ENCODE data around the gene POMT1. TPM values are rescaled to one million over a fixed set of nuclear protein-coding genes. Genes with fewer than 3 reads are reported as not detected.

POMT1 gene
- total RNA-seq, 1 experiment from 2014 or later = 39.6 TPM

GRCh38 chr9:131539223-131539923 lies 36.7 kb downstream of the POMT1 start:
- Histone ChIP-seq H3K27ac (ENCODE audit: low read depth, low read length, poor library complexity, severe bottlenecking) (no peak overlapping the region), H3K4me1 (ENCODE audit: insufficient read depth, low read length, poor library complexity, severe bottlenecking) (no peaks in the 10 kb centered on the region), H3K9me3 (ENCODE audit: low read depth, low read length, poor library complexity, severe bottlenecking) (peaks cover 18% of the 10 kb centered on the region), H3K4me3 (ENCODE audit: low read depth, low read length, poor library complexity, severe bottlenecking) (no peak overlapping the region), H3K27me3 (replicated peaks; ENCODE audit: insufficient read depth, low read depth, low read length, poor library complexity) (peaks cover 4% of the 10 kb centered on the region), H3K36me3 (ENCODE audit: insufficient read depth, low read length, poor library complexity, severe bottlenecking) (no peaks in the 10 kb centered on the region)
- no TSS peak for BruUV-seq (replicated peaks)
- intact Hi-C loops (cut with micrococcal nuclease; ENCODE audit: unreplicated experiment) = no loop called here
- TF ChIP-seq EZH2 (IDR thresholded peaks at IDR 0.05; ENCODE audit: borderline replicate concordance, low read depth, low read length, poor library complexity, severe bottlenecking) = no peak
- TF ChIP-seq CTCF (conservative IDR thresholded peaks at IDR 0.05; ENCODE audit: low read depth, low read length) = no peak
- POLR2A ChIA-PET (ENCODE audit: low non-redundant PET) = no interaction called here
- no peak for DNase-seq (ENCODE audit: low spot score)
- CTCF ChIA-PET = no interaction called here

- intact Hi-C loops (cut with micrococcal nuclease; ENCODE audit: unreplicated experiment) = no loop called here
- DNase-seq (ENCODE audit: low spot score) = no peak
- Histone ChIP-seq H3K27me3 (replicated peaks; ENCODE audit: insufficient read depth, low read depth, low read length, poor library complexity) (peaks cover 38% of the 10 kb centered on the region), H3K9me3 (ENCODE audit: low read depth, low read length, poor library complexity, severe bottlenecking) (peaks cover 21% of the 10 kb centered on the region), H3K4me3 (ENCODE audit: low read depth, low read length, poor library complexity, severe bottlenecking) (no peak overlapping the region), H3K27ac (ENCODE audit: low read depth, low read length, poor library complexity, severe bottlenecking) (no peak overlapping the region), H3K36me3 (ENCODE audit: insufficient read depth, low read length, poor library complexity, severe bottlenecking) (no peaks in the 10 kb centered on the region), H3K4me1 (ENCODE audit: insufficient read depth, low read length, poor library complexity, severe bottlenecking) (peaks cover 11% of the 10 kb centered on the region)
- ChIA-PET CTCF (no interaction called here), POLR2A (ENCODE audit: low non-redundant PET) (no interaction called here)
- no TSS peak for BruUV-seq (replicated peaks)
- TF ChIP-seq CTCF (conservative IDR thresholded peaks at IDR 0.05; ENCODE audit: low read depth, low read length) (no peak), EZH2 (IDR thresholded peaks at IDR 0.05; ENCODE audit: borderline replicate concordance, low read depth, low read length, poor library complexity, severe bottlenecking) (no peak)
Measured at GRCh38 chr9:131543141-131543540, 40.4 kb downstream of the POMT1 start.

GRCh38 chr9:131545003-131545785 lies 42.5 kb downstream of the POMT1 start, which contains the start of gene PRRT1B:
Gene PRRT1B (plus strand): TSS chr9:131545523. CDS start chr9:131545616, 93 bp downstream.
- Histone ChIP-seq H3K4me3 (ENCODE audit: low read depth, low read length, poor library complexity, severe bottlenecking) (peak within 1 kb of the TSS; percentile 33), H3K27ac (ENCODE audit: low read depth, low read length, poor library complexity, severe bottlenecking) (no peak within 1 kb of the TSS), H3K27me3 (replicated peaks; ENCODE audit: insufficient read depth, low read depth, low read length, poor library complexity) (peaks cover 41% of the 10 kb centered on the region), H3K4me1 (ENCODE audit: insufficient read depth, low read length, poor library complexity, severe bottlenecking) (peaks cover 11% of the 10 kb centered on the region), H3K9me3 (ENCODE audit: low read depth, low read length, poor library complexity, severe bottlenecking) (peaks cover 21% of the 10 kb centered on the region), H3K36me3 (ENCODE audit: insufficient read depth, low read length, poor library complexity, severe bottlenecking) (no peaks in the 10 kb centered on the region)
- no peak for DNase-seq (ENCODE audit: low spot score)
- intact Hi-C loops (cut with micrococcal nuclease; ENCODE audit: unreplicated experiment) = no loop called here
- CTCF ChIA-PET = no interaction called here
- no TSS peak for BruUV-seq (replicated peaks)
- POLR2A ChIA-PET (ENCODE audit: low non-redundant PET) = no interaction called here
- TF ChIP-seq CTCF (conservative IDR thresholded peaks at IDR 0.05; ENCODE audit: low read depth, low read length) (no peak), EZH2 (IDR thresholded peaks at IDR 0.05; ENCODE audit: borderline replicate concordance, low read depth, low read length, poor library complexity, severe bottlenecking) (no peak)

Measured in A673 (cell line).